ENCODE results near the gene DIPK1B.

Gene DIPK1B

DNA sequence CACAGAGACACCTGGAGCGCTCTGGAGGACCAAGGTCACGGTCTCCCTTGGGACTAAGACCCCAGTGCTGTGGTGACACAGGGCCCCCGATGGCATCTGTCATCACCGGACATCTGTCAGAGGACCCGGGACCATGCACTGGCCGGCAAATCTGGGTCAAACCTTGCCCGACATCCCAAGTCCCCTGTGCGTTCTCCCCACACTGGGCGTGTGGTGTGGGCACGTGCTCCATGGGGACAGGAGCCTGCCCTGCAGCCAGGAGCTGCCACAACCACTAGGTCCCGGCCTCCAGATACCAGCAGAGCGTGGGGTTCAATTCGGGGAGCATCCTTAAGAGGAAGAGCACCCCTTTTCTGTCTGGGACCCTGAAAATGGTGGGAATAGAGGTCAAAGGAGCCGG, 28.6 kb upstream of the DIPK1B start:
- in situ Hi-C loops (cut with HindIII; ENCODE audit: low sequenced_read_pairs), result no loop called here
- DNase-seq (ENCODE audit: low read depth, low spot score), result no peak
- TF ChIP-seq, protein P1, sequence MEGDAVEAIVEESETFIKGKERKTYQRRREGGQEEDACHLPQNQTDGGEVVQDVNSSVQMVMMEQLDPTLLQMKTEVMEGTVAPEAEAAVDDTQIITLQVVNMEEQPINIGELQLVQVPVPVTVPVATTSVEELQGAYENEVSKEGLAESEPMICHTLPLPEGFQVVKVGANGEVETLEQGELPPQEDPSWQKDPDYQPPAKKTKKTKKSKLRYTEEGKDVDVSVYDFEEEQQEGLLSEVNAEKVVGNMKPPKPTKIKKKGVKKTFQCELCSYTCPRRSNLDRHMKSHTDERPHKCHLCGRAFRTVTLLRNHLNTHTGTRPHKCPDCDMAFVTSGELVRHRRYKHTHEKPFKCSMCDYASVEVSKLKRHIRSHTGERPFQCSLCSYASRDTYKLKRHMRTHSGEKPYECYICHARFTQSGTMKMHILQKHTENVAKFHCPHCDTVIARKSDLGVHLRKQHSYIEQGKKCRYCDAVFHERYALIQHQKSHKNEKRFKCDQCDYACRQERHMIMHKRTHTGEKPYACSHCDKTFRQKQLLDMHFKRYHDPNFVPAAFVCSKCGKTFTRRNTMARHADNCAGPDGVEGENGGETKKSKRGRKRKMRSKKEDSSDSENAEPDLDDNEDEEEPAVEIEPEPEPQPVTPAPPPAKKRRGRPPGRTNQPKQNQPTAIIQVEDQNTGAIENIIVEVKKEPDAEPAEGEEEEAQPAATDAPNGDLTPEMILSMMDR (IDR thresholded peaks at IDR 0.05; ENCODE audit: low read depth, low read length), result no peak
- H3K4me3 ChIP-seq (ENCODE audit: low read depth, low read length), result no peak overlapping the region

DNA sequence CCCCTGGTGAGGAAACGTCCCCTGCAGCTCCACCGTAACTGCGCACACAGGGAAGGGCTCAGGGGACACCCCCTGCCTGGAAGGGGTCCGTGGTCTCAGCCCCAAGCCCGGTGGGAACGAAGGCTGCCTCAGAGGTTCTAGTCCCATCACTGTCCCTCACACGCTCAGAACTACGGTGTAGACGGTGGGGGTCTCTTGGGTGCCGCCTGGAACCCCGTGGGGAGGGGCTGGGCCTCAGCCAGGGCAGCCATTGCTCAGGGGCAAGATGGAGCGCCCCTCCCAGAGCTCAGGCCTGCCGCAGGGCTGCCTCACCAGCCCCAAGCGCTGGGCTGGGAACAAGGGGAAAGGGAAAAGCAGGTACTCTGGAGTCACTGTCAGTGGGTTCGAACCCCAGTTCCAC, 28.0 kb upstream of the DIPK1B start:
- in situ Hi-C loops (cut with HindIII; ENCODE audit: low sequenced_read_pairs), result no loop called here
- TF ChIP-seq, protein P1 (IDR thresholded peaks at IDR 0.05; ENCODE audit: low read depth, low read length), result no peak
- no peak for DNase-seq (ENCODE audit: low read depth, low spot score)
- no peak overlapping the region for H3K4me3 ChIP-seq (ENCODE audit: low read depth, low read length)

DNA sequence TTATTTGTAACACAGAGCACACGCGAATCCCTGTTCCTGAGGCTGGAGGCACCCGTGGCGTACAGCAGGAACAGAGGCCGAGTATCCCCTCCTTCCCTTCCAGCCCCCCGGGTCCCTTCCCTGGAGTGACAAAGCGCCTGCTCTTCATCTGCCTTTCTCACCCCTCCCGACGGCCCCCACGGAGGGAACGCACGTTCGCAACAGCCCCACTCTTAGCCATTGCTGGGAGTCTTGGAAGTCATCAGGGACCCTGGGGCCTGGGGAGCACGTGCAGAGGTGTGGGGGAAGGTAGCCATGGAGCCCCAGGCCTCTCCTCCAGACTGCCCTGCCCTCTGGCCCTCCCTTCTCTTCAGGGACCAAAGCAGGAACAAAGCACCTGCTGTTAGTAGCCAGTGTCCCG, 27.6 kb upstream of the DIPK1B start:
- in situ Hi-C loops (cut with HindIII; ENCODE audit: low sequenced_read_pairs), result no loop called here
- no peak for DNase-seq (ENCODE audit: low read depth, low spot score)
- TF ChIP-seq, protein P1 (IDR thresholded peaks at IDR 0.05; ENCODE audit: low read depth, low read length), result no peak
- no peak overlapping the region for H3K4me3 ChIP-seq (ENCODE audit: low read depth, low read length)

GRCh38 chr9:136685216-136685615, 27.2 kb upstream of the DIPK1B start:
- TF ChIP-seq, protein P1 (IDR thresholded peaks at IDR 0.05; ENCODE audit: low read depth, low read length), result no peak
- DNase-seq (ENCODE audit: low read depth, low spot score), result no peak
- in situ Hi-C loops (cut with HindIII; ENCODE audit: low sequenced_read_pairs), result no loop called here
- H3K4me3 ChIP-seq (ENCODE audit: low read depth, low read length), result no peak overlapping the region

- no peak for DNase-seq (ENCODE audit: low read depth, low spot score)
Observed at GRCh38 chr9:136685790-136686533, 26.4 kb upstream of the DIPK1B start.

DNA sequence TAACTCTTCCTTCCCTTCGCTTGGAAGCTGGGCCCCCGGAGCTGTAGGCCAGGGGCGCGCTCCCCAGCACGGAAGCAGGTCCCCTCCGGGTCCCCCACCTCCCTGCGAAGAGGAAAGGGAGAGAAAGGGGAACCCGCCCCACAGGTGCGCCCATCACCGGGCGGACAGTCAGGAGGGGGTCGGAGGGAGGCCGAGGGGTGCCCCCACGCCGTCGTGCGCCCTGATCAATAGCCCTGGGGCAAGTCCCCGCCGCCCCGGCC, 25.9 kb upstream of the DIPK1B start:
- TF ChIP-seq, protein P1 (IDR thresholded peaks at IDR 0.05; ENCODE audit: low read depth, low read length), result no peak
- in situ Hi-C loops (cut with HindIII; ENCODE audit: low sequenced_read_pairs), result no loop called here
- no peak for DNase-seq (ENCODE audit: low read depth, low spot score)
- peak overlapping the region; percentile 65 for H3K4me3 ChIP-seq (ENCODE audit: low read depth, low read length)

More at GRCh38 chr9:136685790-136686533, 26.4 kb upstream of the DIPK1B start:
- in situ Hi-C loops (cut with HindIII; ENCODE audit: low sequenced_read_pairs), result no loop called here
- TF ChIP-seq, protein P1 (IDR thresholded peaks at IDR 0.05; ENCODE audit: low read depth, low read length), result no peak
- peak overlapping the region; percentile 65 for H3K4me3 ChIP-seq (ENCODE audit: low read depth, low read length)

Measured in astrocyte of the spinal cord (primary cell).